ENCODE data around the gene PXMP4. TPM values are rescaled to one million over a fixed set of nuclear protein-coding genes. Genes with fewer than 3 reads are reported as not detected.

The PXMP4 gene
- total RNA-seq, 1 experiment from 2014 or later, result 12.0 TPM

DNA sequence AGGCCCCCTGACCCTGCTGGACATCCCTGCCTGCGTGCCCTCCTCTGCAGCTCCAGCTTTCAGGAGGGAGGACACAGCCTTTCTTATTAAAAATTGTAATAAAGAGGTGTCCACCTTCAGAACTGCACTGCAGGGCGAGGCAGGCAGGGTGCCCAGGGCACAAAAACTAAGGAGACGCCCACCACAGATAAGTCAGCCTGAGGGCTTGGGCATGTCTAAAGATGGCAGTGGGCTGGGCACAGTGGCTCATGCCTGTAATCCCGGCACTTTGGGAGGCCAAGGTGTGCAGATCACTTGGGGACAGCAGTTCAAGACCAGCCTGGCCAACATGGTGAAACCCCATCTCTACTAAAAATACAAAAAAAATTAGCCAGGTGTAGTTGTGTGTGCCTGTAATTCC lies 64.9 kb downstream of the PXMP4 start:
- intact Hi-C loops (cut with micrococcal nuclease; ENCODE audit: unreplicated experiment), result no loop called here
- no peak for TF ChIP-seq SIN3A (IDR thresholded peaks at IDR 0.05; ENCODE audit: borderline replicate concordance, insufficient read depth, low read depth, low read length)
- TF ChIP-seq POLR2AphosphoS5 (IDR thresholded peaks at IDR 0.05; ENCODE audit: low read depth, low read length), result no peak
- TF ChIP-seq CTCF (IDR thresholded peaks at IDR 0.05), result no peak
- no peak for TF ChIP-seq TCF7L2 (IDR thresholded peaks at IDR 0.05; ENCODE audit: low read depth, low read length)
- no peak for TF ChIP-seq REST (IDR thresholded peaks at IDR 0.05; ENCODE audit: insufficient read depth in 1 of 2, low read depth in 2 of 2, low read length in 1 of 2)
- no TSS peak for BruUV-seq (replicated peaks)
- Histone ChIP-seq H3K4me3 (ENCODE audit: low read depth in 2 of 2, low read length in 2 of 2) (no peak overlapping the region), H3K9me3 (ENCODE audit: control insufficient read depth, insufficient read depth, low read depth, low read length) (no peaks in the 10 kb centered on the region), H3K4me1 (ENCODE audit: control insufficient read depth, insufficient read depth, low read length) (no peaks in the 10 kb centered on the region; the same call in 1 of the 2 replicates), H3K27me3 (ENCODE audit: control insufficient read depth, insufficient read depth, low read length) (no peaks in the 10 kb centered on the region), H3K36me3 (ENCODE audit: control insufficient read depth, insufficient read depth, low read length) (no peaks in the 10 kb centered on the region), H3K27ac (ENCODE audit: low read length) (no peak overlapping the region)
- ATAC-seq (no peak), DNase-seq (ENCODE audit: low read depth, low spot score) (no peak)
- CTCF ChIA-PET, result no interaction called here
- POLR2A ChIA-PET, result interaction anchor here (0.6 kb wide), 1 partner anchor 66 kb away, joined by 5 read pairs; no protein-coding TSS in a partner anchor
- in situ Hi-C loops (cut with HindIII; ENCODE audit: low pct_unique_long_range_greater_than_20kb, low sequenced_read_pairs), result no loop called here

GRCh38 chr20:33654680-33655161 lies 65.4 kb downstream of the PXMP4 start:
- POLR2A ChIA-PET, result no interaction called here

More at GRCh38 chr20:33654680-33655161, 65.4 kb downstream of the PXMP4 start:
- no peak for ATAC-seq
- no TSS peak for BruUV-seq (replicated peaks)
- CTCF ChIA-PET, result no interaction called here
- in situ Hi-C loops (cut with HindIII; ENCODE audit: low pct_unique_long_range_greater_than_20kb, low sequenced_read_pairs) (no loop called here), intact Hi-C loops (cut with micrococcal nuclease; ENCODE audit: unreplicated experiment) (loop anchor here (5.0 kb wide), 1 partner anchor 197 kb away; no protein-coding TSS in a partner anchor)
- Histone ChIP-seq H3K36me3 (ENCODE audit: control insufficient read depth, insufficient read depth, low read length) (no peaks in the 10 kb centered on the region), H3K27ac (ENCODE audit: low read length) (no peak overlapping the region), H3K27me3 (ENCODE audit: control insufficient read depth, insufficient read depth, low read length) (no peaks in the 10 kb centered on the region), H3K4me1 (ENCODE audit: control insufficient read depth, insufficient read depth, low read length) (no peaks in the 10 kb centered on the region; the same call in 1 of the 2 replicates), H3K4me3 (ENCODE audit: low read depth in 2 of 2, low read length in 2 of 2) (no peak overlapping the region), H3K9me3 (ENCODE audit: control insufficient read depth, insufficient read depth, low read depth, low read length) (no peaks in the 10 kb centered on the region)
- TF ChIP-seq REST (IDR thresholded peaks at IDR 0.05; ENCODE audit: insufficient read depth in 1 of 2, low read depth in 2 of 2, low read length in 1 of 2) (no peak), TCF7L2 (IDR thresholded peaks at IDR 0.05; ENCODE audit: low read depth, low read length) (no peak), POLR2AphosphoS5 (IDR thresholded peaks at IDR 0.05; ENCODE audit: low read depth, low read length) (no peak)
- DNase-seq (ENCODE audit: low read depth, low spot score), result no peak
